Activated CD8-positive, alpha-beta memory T cell treated with anti-CD3 and anti-CD28 coated beads, Interleukin-2, amount 50 U/mL, for 24 hours (primary cell): Measurements from ENCODE around the gene PCDHGB3.
"Not testable (repeated sequence)": the region's sequence is repeated elsewhere in the genome, so short reads cannot be mapped to it uniquely, and the experiment has no call there.

ENCODE experiments used
- DNase-seq: peaks from one replicate; pipeline ENCODE4 v3.0.0-alpha.2; 2020; ENCODE audit errors: extremely low read depth

The PCDHGB3 gene

DNA sequence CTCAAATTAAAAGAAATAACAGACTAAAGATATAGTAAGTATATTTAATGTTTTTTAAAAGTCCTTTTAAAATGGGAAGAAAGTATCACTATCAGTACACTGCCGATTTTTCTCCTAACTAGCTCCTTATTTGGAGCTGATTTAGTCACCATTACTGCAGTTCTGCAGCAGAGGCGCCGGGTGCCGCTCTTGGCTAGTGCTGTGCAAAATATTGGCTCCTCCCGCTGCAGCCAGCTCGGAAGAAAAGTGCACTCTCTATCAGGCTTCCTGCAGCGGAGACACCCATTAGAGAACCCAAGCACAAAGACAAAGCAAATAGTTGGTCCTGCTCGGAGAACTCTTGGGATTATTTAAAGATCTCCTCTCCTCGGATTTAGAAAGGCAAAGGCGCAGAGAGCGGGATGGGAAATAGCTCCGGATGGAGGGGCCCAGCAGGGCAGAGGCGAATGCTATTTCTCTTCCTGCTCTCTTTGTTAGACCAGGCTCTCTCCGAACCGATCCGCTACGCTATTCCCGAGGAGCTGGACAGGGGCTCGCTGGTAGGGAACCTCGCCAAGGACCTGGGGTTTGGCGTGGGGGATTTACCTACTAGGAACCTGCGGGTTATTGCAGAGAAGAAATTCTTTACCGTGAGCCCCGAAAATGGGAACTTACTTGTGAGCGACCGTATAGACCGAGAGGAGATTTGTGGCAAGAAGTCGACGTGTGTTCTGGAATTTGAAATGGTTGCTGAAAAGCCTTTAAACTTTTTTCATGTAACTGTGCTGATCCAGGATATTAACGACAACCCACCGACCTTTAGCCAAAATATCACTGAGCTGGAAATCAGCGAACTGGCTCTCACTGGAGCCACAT is at the start of gene PCDHGB3:
Gene PCDHGB3, plus strand, starts transcription at position 249 of the 855 bp plus-strand sequence. Its CDS starts 153 bp downstream, at position 402.
- no peak for DNase-seq

DNA sequence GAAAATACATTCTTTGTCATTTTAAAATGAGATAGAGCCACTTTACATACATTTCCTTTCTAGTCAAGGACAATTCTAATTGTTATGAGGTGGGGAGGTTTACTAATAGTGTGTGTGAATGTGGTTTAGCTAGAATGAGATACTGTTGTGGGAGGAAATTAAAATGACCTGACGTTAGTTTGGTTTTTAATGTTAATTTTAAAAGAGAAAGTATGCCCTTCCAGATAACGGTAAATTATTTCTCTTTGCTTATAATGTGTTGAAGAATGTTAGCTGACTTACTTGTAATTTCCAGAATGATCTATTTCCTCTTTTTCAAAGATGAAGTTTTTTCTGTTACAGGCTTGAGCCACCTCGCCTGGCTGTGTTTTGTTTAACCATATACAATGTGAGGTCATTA is 47.8 kb upstream of the PCDHGB3 start:
- no peak for DNase-seq

DNA sequence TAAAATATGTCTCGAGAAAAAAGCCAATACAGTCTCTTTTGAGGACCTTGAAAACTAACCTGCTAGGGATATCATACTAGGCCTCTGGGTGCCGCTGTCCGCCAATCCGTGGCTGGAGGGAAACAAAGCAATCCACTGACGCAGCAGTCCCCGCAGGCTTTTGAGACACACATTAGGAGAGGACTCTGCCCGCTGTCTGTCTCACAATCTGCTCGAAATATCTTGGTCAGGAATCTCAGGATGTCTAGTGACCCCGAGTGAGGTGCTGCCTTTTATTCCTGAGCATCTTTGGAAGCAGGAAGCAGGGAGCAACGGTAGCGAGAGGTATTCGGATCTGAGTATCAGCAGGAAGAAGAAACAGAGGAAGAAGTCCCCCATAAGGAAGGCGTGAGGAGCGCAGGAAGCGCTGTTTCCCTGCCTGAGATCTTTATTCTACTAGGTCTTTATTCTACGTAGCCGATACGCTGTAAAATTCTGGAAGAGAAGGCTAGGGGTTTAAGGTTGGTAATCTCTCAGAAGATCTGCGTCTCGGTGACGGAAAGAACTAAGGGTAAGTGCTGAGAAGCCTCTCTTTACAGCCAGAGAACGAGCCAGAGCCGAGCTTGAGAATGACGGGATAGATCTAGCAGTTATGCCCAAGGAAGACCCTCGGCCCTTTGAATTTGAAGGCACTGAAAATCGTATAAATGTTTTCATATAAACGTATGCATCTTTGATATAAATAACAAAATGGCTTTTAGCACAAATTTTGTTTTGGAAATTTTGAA is 43.8 kb upstream of the PCDHGB3 start:
- no peak for DNase-seq

DNA sequence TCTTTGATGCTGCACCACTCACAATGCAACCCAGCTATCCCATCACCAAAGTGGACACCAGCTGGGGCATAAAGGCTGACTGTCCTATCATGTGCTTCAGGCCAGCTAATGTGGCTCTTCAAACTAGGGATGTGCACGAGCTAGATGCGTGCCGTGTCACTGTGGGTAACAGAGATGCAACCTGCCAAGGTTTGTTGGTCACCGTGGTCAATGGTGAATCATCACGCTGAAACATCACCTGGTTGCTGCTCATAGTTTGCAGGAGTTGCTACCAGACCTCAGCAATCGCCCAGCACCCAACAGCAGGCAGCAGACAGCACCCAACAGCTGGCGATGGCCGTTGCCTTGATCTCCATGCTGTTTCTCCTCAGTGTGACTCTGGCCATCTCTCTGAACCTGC is 41.8 kb upstream of the PCDHGB3 start:
- no peak for DNase-seq

DNA sequence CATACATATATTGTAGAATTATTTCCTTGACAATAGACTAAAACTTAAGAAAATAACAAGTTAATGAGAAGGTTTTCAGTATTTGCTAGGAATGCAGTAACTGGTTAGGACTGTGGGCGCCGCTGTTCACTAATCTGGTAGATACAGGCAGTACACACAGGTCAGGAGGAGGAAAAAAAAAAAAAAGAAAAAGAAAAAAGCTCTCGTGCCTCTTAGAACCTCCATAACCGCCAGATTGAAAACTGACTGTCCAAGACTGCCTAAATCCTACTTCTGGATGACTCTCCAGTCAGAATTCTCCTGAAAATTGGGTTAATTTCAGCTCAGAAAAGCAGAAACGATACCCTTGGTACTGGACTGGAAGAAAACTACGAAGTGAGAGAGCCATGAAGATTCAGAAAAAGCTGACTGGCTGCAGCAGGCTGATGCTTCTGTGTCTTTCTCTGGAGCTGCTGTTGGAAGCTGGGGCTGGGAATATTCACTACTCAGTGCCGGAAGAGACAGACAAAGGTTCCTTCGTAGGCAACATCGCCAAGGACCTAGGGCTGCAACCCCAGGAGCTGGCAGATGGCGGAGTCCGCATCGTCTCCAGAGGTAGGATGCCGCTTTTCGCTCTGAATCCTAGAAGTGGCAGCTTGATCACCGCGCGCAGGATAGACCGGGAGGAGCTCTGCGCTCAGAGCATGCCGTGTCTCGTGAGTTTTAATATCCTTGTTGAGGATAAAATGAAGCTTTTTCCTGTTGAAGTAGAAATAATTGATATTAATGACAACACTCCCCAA is 39.6 kb upstream of the PCDHGB3 start, which contains the start of gene PCDHGA1:
Gene PCDHGA1, plus strand, starts transcription at position 216 of the 782 bp plus-strand sequence.
- no peak for DNase-seq

DNA sequence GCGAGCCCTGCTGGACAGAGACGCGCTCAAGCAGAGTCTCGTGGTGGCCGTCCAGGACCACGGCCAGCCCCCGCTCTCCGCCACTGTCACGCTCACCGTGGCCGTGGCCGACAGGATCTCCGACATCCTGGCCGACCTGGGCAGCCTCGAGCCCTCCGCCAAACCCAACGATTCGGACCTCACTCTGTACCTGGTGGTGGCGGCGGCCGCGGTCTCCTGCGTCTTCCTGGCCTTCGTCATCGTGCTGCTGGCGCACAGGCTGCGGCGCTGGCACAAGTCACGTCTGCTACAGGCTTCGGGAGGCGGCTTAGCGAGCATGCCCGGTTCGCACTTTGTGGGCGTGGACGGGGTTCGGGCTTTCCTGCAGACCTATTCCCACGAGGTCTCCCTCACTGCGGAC is 37.5 kb upstream of the PCDHGB3 start:
- not testable (repeated sequence) for DNase-seq

DNA sequence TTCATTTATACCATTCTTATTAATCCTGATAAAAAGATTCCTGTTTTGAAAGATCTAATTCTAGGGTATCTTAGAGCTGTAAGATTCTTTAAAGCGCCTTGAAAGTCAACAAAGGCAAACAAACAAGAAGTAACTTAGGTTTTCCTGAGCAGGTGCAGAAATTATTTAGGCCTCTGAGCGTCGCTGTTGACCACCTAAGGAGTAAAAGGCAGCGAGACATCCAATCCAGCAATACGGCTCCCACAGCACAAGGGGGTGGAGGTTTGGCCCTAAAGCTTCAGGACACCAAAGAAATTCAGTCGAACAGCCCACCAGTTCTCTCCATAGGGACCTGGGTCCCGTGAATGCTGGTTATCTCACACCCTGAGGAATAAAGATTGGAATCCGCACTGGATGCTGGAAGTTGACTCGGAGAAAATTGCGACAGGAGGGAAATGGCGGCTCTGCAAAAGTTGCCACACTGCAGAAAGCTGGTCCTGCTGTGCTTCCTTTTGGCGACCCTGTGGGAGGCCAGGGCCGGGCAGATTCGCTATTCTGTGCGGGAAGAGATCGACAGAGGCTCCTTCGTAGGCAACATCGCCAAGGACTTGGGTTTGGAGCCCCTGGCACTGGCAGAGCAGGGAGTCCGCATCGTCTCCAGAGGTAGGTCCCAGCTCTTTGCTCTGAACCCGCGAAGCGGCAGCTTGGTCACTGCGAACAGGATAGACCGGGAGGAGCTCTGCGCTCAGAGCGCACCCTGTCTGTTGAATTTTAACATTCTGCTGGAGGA is 31.3 kb upstream of the PCDHGB3 start, which contains the start of gene PCDHGA2:
Gene PCDHGA2, plus strand, starts transcription at position 223 of the 769 bp plus-strand sequence.
- no peak for DNase-seq

DNA sequence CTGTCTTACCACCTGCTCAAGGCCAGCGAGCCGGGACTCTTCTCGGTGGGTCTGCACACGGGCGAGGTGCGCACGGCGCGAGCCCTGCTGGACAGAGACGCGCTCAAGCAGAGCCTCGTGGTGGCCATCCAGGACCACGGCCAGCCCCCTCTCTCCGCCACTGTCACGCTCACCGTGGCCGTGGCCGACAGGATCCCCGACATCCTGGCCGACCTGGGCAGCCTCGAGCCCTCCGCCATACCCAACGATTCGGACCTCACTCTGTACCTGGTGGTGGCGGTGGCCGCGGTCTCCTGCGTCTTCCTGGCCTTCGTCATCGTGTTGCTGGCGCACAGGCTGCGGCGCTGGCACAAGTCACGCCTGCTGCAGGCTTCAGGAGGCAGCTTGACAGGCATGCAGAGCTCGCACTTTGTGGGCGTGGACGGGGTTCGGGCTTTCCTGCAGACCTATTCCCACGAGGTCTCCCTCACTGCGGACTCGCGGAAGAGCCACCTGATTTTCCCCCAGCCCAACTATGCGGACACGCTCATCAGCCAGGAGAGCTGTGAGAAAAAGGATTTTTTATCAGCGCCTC is 29.2 kb upstream of the PCDHGB3 start:
- DNase-seq = not testable (repeated sequence)

DNA sequence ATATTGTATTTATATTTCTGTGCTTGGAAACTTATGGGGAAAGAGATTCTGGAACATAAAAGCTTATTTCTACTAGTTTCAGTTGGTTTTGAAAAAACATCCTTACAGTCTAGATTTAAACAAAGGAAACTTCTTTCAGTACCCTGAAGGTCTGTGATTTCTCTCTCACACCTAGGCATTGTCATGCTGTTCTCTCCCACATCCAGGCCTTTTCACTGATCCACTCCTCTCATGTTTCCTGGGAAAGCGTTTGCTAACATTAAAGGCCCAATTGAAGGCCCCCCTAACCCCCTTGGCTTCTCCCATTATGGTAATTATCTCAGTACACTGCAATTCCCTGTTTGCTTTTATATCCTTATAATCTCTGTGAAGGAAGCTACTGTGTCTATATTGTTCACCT is 27.3 kb upstream of the PCDHGB3 start:
- no peak for DNase-seq

DNA sequence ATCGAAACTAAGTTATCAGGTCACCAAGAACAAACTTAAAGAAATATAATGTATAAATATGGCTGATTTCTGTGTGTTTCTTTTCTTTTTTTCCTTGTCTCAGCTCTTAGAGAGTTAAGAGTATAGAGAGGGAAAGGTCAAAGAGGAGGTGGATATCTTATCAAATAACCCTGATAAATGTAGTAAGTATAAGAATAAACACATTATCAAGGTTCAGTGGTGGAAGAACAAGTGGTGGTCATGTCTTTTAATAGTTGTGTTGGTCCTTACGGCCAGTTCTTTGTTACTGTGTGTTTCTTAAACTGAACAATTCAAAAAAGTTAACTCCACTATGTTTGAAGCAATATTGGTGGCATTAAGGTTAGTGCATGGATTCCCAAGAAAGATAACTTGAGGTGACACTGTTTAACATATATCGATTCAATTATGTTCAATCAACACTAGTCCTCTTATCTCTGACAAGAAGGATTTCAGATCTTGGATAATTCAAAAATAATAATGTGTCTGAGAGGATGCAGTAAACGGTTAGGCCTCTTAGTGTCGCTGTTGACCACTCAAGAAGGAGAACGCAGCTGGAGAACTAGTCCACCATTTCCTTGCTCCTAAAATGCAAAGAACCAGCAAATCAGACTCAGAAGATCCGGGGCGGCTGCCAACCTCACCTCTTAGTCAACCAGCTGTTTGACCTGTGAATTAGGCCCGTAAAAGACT is 26.6 kb upstream of the PCDHGB3 start, which contains the start of gene PCDHGA3:
Gene PCDHGA3, plus strand, starts transcription at position 588 of the 711 bp plus-strand sequence. CDS start 205 bp downstream, outside the sequence.
- no peak for DNase-seq

DNA sequence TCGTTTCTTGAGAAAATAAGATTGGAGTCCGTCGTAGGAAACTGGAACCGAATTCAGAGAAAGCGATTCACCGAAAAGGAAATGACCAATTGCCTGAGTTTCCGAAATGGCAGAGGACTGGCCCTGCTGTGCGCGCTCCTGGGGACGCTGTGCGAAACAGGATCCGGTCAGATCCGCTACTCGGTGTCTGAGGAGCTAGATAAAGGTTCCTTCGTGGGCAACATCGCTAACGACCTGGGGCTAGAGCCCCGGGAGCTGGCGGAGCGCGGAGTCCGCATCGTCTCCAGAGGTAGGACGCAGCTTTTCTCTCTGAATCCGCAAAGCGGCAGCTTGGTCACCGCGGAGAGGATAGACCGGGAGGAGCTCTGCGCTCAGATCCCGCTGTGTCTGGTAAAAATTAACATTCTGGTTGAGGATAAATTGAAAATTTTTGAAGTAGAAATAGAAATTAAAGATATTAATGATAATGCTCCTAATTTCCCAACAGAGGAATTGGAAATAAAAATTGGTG is 26.0 kb upstream of the PCDHGB3 start:
- no peak for DNase-seq

DNA sequence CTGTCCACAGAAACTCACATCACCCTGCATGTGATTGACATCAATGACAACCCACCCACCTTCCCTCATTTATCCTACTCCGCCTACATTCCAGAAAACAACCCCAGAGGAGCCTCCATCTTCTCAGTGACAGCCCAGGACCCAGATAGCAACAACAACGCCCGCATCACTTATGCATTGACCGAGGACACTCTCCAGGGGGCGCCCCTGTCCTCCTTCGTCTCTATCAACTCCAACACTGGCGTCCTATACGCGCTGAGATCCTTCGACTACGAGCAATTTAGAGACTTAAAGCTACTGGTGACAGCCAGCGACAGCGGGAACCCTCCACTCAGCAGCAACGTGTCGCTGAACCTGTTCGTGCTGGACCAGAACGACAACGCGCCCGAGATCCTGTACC is 24.7 kb upstream of the PCDHGB3 start:
- DNase-seq = no peak

DNA sequence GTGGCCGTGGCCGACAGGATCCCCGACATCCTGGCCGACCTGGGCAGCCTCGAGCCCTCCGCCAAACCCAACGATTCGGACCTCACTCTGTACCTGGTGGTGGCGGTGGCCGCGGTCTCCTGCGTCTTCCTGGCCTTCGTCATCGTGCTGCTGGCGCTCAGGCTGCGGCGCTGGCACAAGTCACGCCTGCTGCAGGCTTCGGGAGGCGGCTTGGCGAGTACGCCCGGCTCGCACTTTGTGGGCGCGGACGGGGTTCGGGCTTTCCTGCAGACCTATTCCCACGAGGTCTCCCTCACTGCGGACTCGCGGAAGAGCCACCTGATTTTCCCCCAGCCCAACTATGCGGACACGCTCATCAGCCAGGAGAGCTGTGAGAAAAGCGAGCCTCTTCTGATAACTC is 24.0 kb upstream of the PCDHGB3 start:
- DNase-seq = not testable (repeated sequence)

DNA sequence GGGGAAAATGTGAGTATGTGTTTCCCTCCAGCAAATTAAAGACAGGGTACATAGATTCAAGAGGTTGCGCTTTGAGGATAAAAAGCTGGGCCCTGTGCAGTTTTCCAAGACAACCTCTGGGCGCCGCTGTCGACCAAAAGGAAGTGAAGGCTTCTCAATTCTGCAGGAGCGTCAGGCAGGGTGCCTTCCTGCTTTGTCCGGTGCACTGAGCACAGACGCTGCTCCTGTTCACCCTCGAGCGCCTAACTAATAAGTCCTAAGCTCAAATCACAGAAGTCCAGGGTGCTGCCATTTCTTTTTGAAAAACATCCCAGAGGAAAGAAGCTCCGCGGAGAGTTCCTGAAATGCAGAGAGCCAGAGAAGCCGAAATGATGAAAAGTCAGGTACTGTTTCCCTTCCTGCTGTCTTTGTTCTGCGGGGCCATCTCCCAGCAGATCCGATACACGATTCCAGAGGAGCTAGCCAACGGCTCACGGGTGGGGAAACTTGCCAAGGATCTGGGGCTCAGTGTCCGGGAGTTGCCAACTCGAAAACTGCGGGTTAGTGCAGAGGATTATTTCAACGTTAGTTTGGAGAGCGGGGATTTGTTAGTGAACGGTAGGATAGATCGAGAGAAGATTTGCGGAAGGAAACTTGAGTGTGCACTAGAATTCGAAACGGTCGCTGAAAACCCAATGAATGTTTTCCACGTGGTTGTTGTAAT is 20.0 kb upstream of the PCDHGB3 start, which contains the start of gene PCDHGB1:
Gene PCDHGB1, plus strand, starts transcription at position 183 of the 703 bp plus-strand sequence. Its CDS starts 162 bp downstream, at position 345.
- DNase-seq = no peak

DNA sequence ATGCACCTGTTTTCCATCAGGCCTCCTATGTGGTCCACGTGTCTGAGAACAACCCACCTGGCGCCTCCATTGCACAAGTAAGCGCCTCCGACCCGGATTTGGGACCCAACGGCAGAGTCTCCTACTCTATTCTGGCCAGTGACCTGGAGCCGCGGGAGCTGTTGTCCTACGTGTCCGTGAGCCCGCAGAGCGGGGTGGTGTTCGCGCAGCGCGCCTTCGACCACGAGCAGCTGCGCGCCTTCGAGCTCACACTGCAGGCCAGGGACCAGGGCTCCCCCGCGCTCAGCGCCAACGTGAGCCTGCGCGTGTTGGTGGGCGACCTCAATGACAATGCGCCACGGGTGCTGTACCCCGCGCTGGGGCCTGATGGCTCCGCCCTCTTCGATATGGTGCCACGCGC is 18.5 kb upstream of the PCDHGB3 start:
- no peak for DNase-seq

DNA sequence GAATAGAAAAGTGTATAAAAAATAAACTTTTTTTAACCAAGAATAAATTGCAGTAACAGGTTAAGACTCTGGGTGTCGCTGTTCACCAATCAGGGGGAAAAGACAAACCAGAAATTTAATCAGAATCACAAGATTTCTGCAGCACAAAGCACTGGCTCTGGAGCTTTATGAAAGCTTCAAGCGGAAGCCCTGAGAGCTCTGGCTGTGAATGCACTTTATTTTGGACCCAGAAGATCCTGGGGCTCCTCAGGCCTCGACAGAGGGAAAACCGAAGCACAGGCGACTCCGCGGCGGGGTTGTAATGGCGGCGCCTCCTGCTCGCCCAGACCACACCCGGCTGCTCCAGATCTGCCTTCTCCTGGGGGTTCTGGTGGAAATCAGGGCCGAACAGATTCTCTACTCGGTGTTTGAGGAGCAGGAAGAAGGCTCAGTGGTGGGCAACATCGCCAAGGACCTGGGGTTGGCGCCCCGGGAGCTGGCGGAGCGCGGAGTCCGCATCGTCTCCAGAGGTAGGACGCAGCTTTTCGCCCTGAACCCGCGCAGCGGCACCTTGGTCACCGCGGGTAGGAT is 15.1 kb upstream of the PCDHGB3 start, which contains the start of gene PCDHGA4:
Gene PCDHGA4, plus strand, starts transcription at position 122 of the 570 bp plus-strand sequence. Its CDS starts 87 bp downstream, at position 209.
- no peak for DNase-seq

DNA sequence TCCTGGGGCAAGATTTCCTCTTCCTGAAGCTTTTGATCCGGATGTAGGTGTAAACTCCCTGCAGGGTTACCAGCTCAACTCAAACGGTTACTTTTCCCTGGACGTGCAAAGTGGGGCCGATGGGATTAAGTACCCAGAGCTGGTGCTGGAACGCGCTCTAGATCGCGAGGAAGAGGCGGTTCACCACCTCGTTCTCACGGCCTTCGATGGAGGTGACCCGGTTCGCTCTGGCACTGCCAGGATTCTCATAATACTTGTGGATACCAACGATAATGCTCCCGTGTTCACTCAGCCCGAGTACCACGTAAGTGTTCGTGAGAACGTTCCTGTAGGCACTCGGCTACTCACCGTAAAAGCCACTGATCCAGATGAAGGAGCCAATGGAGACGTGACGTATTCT is 14.4 kb upstream of the PCDHGB3 start:
- DNase-seq = no peak

DNA sequence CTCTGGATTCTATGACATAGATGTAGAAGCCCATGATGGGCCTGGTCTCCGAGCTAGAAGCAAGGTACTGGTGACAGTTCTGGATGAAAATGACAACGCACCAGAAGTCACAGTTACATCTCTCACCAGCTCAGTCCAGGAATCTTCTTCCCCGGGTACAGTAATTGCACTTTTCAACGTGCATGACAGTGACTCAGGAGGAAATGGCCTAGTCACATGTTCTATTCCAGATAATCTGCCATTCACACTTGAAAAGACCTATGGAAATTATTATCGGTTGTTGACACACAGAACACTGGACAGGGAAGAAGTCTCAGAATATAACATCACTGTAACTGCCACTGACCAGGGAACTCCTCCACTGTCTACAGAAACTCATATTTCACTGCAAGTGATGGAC is 13.9 kb upstream of the PCDHGB3 start:
- DNase-seq = no peak
